Measurements from ENCODE around the gene SLC9B2. TPM values are rescaled to one million over a fixed set of nuclear protein-coding genes. Genes with fewer than 3 reads are reported as not detected.

The SLC9B2 gene
- total and polyA plus RNA-seq, 2 donors from 2014 or later = 0.80 to 6.0 TPM

GRCh38 chr4:103067841-103068547 is 8.6 kb downstream of the SLC9B2 start:
- no peak for TF ChIP-seq CTCF (IDR thresholded peaks at IDR 0.05; ENCODE audit: borderline replicate concordance, extremely low read depth, insufficient read depth)
- Histone ChIP-seq H3K27ac (ENCODE audit: low read depth in 2 of 2, low read length in 2 of 2) (no peak overlapping the region), H3K9ac (ENCODE audit: low read length in 3 of 3) (no peak overlapping the region), H3K9me3 (ENCODE audit: control insufficient read depth in 2 of 3, insufficient read depth in 1 of 3, low read length in 3 of 3) (no peaks in the 10 kb centered on the region), H3K4me3 (ENCODE audit: low read length in 3 of 3) (no peak overlapping the region), H3K36me3 (ENCODE audit: control insufficient read depth in 2 of 3, insufficient read depth in 3 of 3, low read length in 3 of 3) (no peaks in the 10 kb centered on the region), H3K4me1 (ENCODE audit: control insufficient read depth in 2 of 3, insufficient read depth in 2 of 3, low read depth in 1 of 3, low read length in 3 of 3) (no peaks in the 10 kb centered on the region), H3K27me3 (ENCODE audit: control insufficient read depth, insufficient read depth, low read length) (no peaks in the 10 kb centered on the region)
- no peak for DNase-seq
- intact Hi-C loops (cut with DNase I) = no loop called here
- no peak for FAIRE-seq

DNA sequence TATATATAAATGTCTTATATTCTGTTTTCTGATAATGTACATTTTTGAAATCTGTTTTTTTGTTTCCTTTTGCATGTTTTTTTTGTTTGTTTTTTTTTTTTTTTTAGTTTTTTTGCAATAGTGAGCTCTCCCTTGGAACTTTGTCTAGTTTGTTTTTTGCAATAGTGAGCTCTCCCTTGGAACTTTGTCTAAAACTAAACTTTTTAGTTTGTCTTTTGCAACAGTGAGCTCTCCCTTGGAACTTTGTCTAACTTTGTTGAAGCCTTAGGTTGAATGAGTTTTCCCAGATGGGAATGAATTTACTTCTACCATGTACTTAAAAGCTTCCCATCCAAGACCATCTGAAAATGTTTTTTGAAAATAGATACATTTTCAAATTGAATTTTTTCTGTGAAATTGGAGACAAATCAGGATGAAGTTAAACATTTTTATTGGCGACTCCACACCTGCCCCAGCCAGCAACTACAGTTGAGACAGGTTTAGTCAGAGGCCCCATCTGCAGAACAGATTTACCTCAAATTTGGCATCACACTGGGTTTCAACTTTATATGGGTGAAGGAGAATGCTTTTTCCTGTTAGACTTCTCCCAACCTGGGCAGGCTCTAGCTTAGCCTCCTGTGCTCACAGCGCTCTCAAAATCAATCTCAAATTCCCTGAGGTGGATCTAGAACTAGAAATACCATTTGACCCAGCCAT is 16.0 kb downstream of the SLC9B2 start:
- intact Hi-C loops (cut with DNase I) = no loop called here
- DNase-seq (no peak), FAIRE-seq (no peak)
- no peaks in the 10 kb centered on the region for H3K4me1 ChIP-seq (ENCODE audit: control insufficient read depth in 2 of 3, insufficient read depth in 2 of 3, low read depth in 1 of 3, low read length in 3 of 3)
- H3K36me3 ChIP-seq (ENCODE audit: control insufficient read depth in 2 of 3, insufficient read depth in 3 of 3, low read length in 3 of 3) = no peaks in the 10 kb centered on the region
- no peak overlapping the region for H3K27ac ChIP-seq (ENCODE audit: low read depth in 2 of 2, low read length in 2 of 2)
- no peaks in the 10 kb centered on the region for H3K27me3 ChIP-seq (ENCODE audit: control insufficient read depth, insufficient read depth, low read length)
- H3K9me3 ChIP-seq (ENCODE audit: control insufficient read depth in 2 of 3, insufficient read depth in 1 of 3, low read length in 3 of 3) = no peaks in the 10 kb centered on the region
- H3K4me3 ChIP-seq (ENCODE audit: low read length in 3 of 3) = no peak overlapping the region
- no peak overlapping the region for H3K9ac ChIP-seq (ENCODE audit: low read length in 3 of 3)
- TF ChIP-seq CTCF (IDR thresholded peaks at IDR 0.05; ENCODE audit: borderline replicate concordance, extremely low read depth, insufficient read depth) = no peak

DNA sequence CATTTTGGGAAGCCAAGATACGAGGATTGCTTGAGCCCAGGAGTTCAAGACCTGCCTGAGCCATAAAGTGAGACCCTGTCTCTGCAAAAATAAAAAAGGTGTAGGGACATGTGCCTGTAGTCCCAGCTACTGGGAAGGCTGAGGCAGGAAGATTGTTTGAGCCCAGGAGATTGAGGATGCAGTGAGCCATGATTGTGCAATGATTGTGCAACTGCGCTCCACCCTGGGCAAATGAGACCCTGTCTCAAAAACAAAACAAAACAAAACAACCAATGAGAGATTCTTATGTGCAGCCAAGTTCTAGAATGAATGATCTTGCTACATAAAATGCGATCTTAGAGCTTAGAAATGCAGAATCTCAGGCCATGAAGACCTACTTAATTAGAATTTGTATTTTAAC is 22.5 kb downstream of the SLC9B2 start:
- Histone ChIP-seq H3K27ac (ENCODE audit: low read depth in 2 of 2, low read length in 2 of 2) (no peak overlapping the region), H3K27me3 (ENCODE audit: control insufficient read depth, insufficient read depth, low read length) (no peaks in the 10 kb centered on the region), H3K36me3 (ENCODE audit: control insufficient read depth in 2 of 3, insufficient read depth in 3 of 3, low read length in 3 of 3) (no peaks in the 10 kb centered on the region), H3K4me3 (ENCODE audit: low read length in 3 of 3) (no peak overlapping the region), H3K9ac (ENCODE audit: low read length in 3 of 3) (no peak overlapping the region), H3K9me3 (ENCODE audit: control insufficient read depth in 2 of 3, insufficient read depth in 1 of 3, low read length in 3 of 3) (no peaks in the 10 kb centered on the region), H3K4me1 (ENCODE audit: control insufficient read depth in 2 of 3, insufficient read depth in 2 of 3, low read depth in 1 of 3, low read length in 3 of 3) (no peaks in the 10 kb centered on the region)
- intact Hi-C loops (cut with DNase I) = no loop called here
- FAIRE-seq = no peak
- TF ChIP-seq CTCF (IDR thresholded peaks at IDR 0.05; ENCODE audit: borderline replicate concordance, extremely low read depth, insufficient read depth) = no peak
- no peak for DNase-seq
